ENCODE results near the gene TTC4.
A peak's percentile ranks its signal among the peaks of the same experiment; 100 is the strongest.

TTC4 gene, protein sequence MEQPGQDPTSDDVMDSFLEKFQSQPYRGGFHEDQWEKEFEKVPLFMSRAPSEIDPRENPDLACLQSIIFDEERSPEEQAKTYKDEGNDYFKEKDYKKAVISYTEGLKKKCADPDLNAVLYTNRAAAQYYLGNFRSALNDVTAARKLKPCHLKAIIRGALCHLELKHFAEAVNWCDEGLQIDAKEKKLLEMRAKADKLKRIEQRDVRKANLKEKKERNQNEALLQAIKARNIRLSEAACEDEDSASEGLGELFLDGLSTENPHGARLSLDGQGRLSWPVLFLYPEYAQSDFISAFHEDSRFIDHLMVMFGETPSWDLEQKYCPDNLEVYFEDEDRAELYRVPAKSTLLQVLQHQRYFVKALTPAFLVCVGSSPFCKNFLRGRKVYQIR

DNA sequence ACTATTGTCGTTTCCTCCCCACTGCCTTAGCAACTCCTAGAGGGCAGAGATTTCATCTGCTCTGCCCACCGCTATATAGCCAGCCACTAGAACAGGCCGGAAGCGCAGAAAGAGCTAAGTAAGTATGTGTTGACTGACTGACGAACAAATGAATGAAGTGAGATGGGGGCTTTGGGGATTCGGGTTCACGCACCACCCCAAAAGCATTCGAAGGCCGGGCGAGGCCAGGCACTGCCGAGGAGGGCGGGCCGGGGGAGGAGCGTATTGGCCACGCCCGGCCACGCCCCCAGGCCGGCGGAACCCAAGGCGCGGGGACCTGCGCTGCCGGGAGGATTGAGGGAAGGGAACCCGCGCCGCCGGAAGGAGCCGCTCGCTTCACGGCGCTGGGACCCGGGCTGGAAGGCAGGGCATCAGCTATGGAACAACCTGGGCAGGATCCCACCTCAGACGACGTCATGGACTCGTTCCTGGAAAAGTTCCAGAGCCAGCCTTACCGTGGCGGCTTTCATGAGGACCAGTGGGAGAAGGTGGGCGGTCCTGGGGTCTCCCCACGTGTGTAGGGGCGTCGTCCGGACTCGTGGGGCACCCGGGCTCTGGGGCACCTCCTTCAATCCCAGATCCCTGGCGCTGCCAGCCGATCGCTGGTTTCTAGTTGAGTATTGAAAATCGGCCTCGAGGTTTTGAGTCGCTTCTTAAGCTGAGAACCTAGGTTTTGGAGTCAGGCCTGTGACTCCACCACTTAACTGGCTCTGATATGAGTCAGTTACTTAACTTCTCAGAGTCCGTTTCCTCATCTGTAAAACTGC, at the start of gene TTC4:
TSS of gene TTC4 (plus strand) at position 369 of the 806 bp plus-strand sequence. CDS start at position 417, 48 bp downstream.
- peak; percentile 95 for DNase-seq

DNA sequence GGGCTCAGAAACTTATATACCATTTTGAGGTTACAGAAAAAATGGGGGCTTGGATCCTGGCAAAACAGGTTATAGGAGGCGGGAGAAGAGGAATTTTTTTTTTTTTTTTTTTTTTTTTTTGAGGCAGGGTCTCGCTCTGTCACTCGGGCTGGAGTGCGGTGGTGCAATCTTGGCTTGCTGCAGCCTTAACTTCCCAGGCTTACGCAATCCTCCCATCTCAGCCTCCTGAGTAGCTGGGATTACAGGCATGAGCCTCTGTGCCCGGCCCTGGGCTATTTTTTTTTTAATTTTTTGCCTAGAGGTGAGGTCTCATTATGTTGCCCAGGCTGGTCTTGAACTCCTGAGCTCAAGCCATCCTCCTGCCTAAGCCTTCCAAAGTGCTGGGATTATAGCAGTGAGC, 49.3 kb upstream of the TTC4 start:
- no peak for DNase-seq

DNA sequence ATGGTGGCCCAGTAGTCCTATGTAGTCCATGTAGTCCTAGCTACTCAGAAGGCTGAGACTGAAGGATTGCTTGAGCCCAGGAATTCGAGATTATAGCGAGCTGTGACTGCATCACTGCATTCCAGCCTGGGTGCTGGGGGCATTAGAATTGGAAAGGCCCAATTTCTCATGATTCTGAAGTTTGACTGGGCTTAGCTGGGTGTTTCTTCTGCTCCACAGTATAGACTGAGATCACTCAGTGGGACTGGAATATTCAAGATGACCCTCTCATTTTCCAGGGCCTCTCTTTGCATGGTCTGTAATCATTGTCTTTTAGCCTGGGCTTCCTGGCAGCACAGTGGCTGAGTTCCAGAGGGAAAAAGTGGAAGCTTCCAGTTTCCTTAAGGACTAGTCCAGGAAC, 47.9 kb upstream of the TTC4 start:
- DNase-seq, result no peak

DNA sequence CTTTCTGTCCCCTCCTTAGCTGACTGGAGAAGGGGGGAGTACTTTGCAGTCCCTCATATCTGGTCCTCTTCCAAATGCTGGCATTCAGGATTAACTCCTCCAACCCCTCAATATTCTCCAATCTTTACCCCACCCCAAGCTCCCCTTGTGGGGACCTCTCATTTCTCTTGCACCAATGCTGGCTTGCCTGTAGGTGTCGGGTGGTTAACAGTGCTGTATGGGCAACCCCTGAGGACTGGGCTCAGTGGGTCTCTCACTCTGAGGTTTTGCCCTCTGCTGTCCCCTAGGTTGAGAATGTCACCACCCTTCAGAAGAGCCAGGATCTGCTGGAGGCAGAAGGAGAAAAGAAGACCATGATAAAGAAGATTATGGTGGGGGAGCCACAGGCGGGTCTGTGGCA, 47.1 kb upstream of the TTC4 start:
- DNase-seq, result no peak

DNA sequence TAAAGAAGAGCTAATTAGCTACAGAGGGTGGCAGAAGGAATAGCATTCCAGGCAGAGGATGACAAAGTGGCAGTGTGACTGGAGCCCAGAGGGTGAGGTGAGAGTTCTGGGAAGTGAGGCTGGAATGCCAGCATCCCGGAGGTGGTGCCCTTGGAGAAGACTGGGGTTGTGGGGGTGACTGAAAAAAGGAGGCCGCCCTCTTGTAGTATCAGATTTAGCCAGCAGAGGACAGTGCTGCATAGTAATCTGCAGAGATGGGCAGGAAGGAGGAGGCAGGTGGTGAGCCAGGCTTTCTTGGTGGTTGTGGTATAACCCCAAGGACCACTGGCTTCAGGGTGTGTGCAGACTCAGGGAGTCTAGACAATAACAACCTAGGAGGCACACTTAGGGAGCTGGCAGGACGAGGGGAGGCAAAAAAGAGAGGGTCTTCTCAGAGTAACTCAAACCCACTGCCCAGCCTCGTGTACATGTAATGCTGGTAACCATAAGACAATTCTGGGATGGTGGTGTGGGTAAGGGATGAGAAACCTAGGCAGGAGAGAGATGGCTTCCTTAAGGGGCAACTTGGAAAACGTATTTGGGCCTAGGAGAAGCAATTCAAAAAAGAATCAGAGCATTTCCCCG, 43.6 kb upstream of the TTC4 start:
- peak; percentile 85 for DNase-seq

DNA sequence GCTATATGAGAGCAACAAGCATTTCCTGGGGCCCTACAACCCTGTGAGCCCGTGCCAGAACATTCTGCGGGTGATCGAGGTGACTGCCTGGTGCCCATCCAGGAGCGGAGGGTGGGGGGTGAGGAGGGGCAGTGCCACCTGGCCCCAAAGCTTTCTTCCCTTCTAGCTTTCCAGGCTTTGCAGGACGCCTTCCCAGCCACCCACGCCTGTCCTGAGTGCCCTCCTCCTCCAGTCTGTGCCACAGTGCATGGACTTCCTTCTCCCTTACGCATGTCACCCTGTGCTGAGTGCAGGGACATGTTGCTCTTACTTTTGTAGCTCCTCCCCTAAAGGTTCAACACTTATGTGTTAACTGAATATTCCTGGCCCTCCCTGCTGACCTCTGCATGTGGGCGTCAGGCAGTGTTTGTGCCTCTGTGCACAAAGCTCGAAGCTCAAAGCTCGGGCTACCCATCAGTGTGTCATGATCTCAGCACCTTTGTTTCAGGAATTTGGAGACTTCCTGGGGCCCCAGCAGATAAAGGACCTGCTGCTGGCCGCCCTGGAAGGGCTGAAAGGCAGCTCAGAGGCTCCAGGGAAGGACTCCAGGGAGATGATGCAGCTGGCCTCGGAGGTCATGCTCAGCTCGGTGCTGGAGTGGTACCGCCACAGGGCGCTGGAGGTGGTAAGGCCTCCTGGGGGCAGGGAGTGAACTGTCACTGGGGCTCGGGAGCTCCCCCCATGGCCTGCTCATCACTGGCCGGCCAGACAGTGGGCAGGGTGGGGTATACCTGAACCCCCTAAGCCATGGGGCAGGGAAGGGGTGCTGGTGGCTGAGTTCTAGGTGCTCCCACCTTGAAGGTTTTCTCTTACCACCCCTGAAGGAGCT, 36.7 kb upstream of the TTC4 start:
- no peak for DNase-seq

DNA sequence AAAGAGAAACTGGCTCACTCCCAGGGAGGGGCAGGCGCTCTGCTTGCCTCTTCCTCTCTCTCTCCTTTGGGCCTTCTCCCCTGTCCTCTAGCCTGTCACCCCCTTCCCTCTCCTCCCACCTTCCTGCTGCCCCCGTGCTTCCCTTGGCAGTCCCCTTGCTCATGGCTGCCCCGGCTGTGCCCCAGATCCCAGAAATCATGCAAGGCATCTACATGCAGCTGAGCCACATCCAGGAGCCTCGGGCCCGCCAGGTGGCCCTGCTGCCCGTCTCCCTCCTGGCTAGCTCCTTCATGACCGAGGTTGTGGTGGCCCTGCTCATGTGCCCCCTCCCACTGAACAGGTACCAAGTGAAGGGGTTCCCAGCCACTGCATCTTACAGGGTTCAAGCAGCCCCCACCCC, 36.0 kb upstream of the TTC4 start:
- DNase-seq, result no peak

DNA sequence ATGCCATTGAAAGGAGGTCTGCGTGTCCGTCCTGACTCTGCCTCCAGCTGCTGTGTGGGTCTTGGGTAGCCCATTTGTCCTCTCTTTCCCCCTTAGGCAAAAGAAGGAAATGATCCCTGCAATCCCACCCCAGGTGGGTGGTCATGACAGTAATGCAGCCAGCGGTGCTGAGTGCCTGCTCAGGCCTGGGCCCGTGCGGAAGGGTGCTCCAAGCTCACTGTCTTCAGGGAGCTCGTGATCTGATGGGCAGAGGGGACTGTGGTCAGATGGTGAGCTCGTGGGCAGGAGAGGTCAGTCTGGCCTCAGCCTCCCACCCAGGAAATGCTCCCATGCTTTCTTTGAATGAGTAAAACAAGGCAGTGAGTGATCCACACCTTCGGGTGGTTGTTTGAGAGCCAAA, 35.3 kb upstream of the TTC4 start:
- DNase-seq, result no peak

DNA sequence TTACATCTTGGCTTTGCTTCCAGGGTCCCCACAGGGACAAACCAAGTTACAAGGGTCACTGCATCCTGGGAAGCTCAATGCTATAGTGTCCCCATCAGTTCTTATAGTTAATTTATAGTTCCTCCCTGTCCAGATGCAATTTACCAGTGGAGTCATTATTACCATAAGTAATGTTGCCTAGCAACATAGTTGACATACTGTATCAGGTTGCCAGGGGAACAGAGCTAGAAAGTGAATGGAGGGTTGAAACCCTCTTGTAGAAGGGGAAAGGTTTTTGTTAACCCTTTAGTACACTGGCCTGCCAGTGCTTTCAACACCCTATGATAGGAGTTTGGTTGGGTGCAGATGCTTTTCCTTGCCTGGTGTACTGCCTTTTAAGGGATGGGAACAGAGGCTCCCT, 34.3 kb upstream of the TTC4 start:
- no peak for DNase-seq

DNA sequence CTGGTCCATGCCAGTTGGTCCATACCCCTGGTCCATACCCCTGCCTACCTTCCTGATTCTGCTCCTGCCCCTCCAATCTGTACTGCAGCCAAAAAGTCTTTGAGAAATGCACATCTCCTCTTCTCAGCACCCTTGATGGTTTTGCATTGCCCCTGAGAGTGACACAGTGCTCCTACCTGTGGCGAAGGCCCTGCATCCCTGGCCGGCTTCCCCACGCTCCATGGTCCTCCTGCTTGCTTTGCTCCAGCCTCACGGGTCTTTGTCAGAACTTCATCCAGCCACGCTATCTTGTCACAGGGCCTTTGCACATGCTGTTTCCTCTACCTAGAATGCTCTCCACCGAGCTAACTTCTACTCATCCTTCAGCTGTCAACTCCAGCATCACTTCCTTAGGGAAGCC, 32.2 kb upstream of the TTC4 start:
- DNase-seq, result no peak

DNA sequence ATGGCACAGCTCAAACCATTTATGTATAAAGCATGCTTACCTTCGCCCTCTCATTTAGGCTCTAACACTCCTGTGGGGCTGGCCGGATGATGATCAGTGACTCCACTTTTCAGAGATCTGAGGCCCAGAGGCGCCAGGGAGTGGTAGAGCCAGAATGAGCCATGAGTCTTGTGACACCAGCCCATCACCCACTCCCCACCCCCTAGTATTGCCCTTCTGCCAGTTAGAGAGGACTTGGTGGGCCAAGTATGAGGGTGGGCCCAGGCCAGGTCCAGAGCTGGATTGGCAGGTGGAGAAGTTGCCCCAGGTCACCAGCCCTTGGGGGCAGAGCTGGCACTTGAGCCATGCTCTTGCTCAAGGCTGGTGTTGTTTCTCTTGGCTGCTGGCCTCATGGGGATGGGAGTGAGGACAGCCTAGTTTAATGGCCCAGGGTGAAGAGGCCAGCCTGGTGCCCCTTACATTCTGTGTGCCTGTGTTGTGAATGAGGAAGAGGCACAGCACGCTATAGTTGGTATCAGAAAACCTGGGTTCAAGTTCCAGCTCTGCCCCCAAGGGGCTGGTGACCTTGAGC, 30.2 kb upstream of the TTC4 start:
- DNase-seq, result no peak

DNA sequence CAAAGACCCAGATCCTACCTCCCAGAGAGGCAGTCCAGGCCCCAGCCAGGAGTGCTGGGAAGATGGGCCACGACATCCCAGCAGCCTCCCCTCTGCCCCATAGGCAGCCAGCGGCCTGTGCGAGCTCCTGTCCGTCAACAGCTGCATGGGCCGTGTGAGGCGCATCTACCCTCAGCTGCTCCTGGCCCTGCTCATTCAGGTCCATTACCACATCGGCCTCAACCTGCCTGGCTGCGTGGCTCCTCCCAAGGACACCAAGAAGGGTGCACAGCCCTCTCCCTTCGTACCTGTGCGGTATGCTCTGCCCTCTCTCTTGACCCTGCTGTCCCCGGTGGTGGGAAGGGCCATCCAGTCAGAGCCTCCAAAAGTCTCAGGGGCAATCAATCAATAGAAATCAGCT, 29.5 kb upstream of the TTC4 start:
- DNase-seq, result no peak

DNA sequence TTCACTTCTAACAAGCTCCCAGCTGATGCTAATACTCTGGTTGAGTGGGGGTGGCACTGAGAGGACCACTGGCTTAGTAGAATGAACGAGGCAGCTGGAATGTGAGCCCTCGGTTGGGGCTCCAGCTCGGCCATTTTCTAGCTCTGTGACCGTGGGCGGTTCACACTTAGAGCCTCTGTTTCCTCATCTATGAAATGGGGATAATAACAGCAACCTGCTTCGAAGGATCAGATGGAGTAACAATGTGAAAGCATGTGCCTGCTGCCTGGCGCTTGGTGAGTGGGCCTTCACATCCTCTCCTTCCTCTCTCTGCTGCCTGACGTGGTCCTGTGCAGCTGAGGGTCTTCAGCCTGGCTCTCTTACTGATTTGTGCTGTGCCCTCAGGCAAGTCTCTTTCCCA, 20.9 kb upstream of the TTC4 start:
- no peak for DNase-seq

DNA sequence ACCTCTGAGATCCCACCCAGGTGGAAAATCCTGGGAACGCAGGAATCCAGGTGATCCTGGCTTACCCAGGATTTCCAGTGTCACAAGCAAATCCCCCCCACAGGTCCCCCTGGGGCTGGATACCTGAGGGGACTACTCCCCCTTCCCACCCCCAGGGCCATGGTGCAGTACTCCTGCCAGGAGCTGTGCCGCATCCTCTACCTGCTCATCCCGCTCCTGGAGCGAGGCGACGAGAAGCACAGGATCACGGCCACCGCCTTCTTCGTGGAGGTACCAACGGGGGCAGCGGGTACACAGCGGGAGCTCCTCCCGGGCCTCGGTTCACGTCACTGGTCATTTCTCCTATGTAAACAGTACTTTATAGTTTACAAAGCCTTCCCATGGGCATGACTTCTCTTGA, 20.4 kb upstream of the TTC4 start:
- DNase-seq, result no peak

DNA sequence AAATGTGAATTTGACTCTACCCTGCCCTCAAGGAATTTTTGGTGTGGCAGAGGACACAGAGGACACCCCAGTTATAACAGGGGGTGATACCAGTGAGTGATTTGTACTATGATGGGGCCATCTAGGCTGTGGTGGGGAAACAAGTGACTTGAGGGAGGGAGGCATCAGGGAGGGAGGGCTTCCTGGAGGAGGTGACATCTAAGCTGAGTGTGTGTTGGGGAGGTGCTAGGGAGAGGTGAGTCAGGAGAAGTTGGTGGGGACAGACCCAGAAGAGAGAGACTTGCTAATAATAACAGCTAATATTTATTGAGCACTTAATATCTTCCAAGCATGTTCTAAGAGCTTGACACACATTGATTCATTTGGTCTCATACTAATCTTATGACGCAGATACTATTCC, 19.9 kb upstream of the TTC4 start:
- no peak for DNase-seq

DNA sequence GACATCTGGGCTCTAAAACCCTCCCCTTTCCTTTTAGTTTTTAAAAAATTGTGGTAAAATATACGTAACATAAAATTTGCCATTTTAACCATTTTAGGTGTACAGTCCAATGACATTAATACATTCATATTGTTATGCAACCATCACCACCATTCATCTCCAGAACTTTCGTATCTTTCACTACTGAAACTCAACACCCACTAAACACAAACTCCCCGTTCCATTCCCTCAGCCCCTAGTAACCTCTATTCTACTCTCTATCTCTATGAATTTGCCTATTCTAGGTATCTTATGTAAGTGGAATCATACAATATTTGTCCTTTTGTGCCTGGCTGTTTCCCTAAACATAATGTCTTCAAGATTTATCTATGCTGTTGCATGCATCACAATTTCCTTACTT, 19.4 kb upstream of the TTC4 start:
- DNase-seq, result no peak

DNA sequence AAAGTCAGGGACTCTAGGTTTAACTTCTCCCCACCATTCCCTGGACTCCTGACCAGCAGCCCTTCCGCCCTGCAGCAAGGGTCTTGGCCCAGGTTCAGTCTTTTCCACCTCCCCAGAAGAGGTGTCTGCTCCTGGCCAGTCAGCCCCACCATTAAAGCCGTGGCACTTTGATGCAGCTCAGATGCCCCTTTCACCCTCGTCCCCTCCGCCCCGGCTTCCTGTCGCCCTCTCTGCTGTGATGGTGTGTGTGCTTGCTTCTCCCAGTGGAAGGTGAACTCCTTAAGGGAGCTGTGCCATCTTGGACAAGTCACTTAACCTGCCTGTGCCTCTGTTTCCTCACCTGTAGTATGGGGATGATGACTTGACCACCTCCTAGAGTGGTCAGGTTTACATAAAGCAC, 17.8 kb upstream of the TTC4 start:
- no peak for DNase-seq

DNA sequence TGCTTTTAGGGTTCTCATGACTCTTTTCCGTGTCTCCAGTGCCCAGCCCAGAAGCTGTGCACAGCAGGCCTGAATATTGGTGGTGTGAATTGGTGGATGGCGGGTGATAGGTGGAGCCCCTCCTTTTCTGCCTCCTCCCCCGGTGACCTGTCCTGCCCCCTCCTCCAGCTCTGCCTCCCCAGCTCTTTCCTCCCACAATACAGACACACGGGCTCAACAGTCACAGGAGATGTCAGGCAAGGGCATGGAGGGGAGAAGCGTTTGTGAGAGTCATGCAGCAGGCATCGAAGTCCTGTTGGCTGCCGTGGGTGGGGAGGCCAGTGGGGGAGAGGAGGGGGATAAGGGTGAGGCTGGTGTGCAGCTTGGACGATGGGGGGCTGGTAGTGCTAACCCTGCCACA, 17.3 kb upstream of the TTC4 start:
- no peak for DNase-seq

DNA sequence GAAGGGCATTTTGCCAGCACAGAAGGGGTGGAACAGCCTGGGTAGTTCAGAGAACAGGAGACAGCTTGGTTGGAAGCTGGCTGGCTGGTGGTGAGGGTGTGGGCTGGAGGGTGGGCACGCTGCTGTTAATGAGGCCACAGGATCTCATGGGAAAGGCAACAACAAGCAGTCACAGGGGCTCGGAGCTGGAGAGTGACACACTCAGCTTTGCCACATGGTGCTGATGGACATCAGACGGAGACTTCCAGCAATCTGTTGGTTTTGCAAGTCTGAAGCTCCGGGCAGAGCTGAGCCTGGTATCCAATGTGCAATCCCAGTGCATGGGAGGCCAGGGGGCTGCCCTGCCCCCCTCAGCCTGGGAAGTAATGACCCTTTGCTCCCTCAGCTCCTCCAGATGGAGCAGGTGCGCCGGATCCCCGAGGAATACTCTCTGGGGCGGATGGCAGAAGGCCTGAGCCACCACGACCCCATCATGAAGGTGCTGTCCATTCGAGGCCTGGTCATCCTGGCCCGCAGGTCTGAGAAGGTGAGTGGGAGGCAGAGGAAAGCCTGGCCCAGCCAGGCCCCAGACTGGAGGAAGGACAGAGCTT, 15.6 kb upstream of the TTC4 start:
- no peak for DNase-seq

DNA sequence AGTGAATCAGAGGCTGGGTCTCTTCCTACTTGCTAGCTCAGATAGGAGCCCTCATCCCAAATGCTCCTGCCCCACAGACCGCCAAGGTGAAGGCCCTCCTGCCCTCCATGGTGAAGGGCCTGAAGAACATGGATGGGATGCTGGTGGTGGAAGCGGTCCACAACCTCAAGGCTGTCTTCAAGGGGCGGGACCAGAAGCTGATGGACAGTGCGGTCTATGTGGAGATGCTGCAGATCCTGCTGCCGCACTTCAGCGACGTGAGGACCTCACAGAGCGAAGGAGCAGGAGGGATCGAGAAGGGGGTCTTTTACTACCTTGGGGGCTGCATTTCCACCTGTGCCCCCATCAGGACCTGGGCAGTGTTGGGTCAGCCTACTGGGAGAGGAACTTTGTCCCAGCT, 14.6 kb upstream of the TTC4 start:
- DNase-seq, result peak; percentile 43

DNA sequence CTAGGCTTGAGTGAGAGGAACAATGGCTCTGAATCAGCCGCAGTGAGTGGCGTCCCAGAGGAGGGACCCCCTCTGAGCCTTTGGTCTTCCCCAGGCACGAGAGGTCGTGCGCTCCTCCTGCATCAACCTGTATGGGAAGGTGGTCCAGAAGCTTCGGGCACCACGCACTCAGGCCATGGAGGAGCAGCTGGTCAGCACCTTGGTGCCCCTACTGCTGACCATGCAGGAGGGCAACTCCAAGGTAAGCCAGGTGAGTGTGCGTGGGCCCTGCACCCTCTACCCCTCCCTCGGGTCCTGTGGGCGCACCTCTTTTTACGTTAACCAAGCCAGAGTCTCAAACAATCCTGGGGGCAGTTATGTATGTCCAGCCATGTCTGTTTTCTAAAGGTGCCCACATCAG, 13.7 kb upstream of the TTC4 start:
- DNase-seq, result peak; percentile 41

DNA sequence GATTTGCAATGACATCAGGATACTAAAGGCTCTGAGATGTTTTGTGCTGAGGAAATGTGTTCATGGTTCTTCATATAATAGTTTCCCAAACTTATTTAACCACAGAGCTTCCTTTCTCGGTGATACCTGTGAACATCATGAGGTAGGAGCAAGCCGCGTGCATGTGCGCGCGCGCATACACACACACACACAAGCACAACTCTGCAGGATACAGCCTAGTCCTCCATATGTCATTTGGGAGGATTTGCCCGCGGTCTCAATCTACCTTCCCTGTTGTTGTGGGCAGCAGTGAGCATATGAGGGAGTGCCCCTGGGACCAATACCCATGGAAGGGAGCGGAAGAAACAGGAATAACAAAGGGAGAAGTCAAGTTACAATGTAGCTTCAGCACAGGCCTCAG, 12.2 kb upstream of the TTC4 start:
- DNase-seq, result no peak

Measured in activated CD8-positive, alpha-beta memory T cell treated with anti-CD3 and anti-CD28 coated beads for 24 hours (primary cell).